ENCODE results near the gene FHL2. TPM values are rescaled to one million over a fixed set of nuclear protein-coding genes. Genes with fewer than 3 reads are reported as not detected.

FHL2 gene
- total RNA-seq, 6 donors from 2014 or later, result 2.4 to 15.0 (median 7.2) TPM

GRCh38 chr2:105409717-105410116 lies 10.9 kb upstream of the FHL2 start:
- Histone ChIP-seq H3K27me3 (no peaks in the 10 kb centered on the region), H3K4me3 (no peak overlapping the region), H3K36me3 (no peaks in the 10 kb centered on the region), H3K4me1 (peaks cover 0 to 5% (median 0%) of the 10 kb centered on the region in 4 donors), H3K27ac (no peak overlapping the region), H3K9me3 (no peaks in the 10 kb centered on the region)
- WGBS, 2 donors, result 33 to 61% methylated on average over 1 to 6 of the region's 6 CpGs
- TF ChIP-seq EP300 (IDR thresholded peaks at IDR 0.05) (no peak), POLR2AphosphoS5 (IDR thresholded peaks at IDR 0.05) (no peak), CTCF (IDR thresholded peaks at IDR 0.05) (no peak), POLR2A (IDR thresholded peaks at IDR 0.05) (no peak)
- DNase-seq (no peak), ATAC-seq (ENCODE audit: low FRiP score in 2 of 2) (peak in 1 of 2 donors; percentile 78)

- TF ChIP-seq CTCF (IDR thresholded peaks at IDR 0.05), result no peak
- TF ChIP-seq POLR2AphosphoS5 (IDR thresholded peaks at IDR 0.05), result no peak
- no peak for TF ChIP-seq POLR2A (IDR thresholded peaks at IDR 0.05)
- no peak for TF ChIP-seq EP300 (IDR thresholded peaks at IDR 0.05)
- H3K9me3 ChIP-seq, result no peaks in the 10 kb centered on the region
- no peaks in the 10 kb centered on the region for H3K27me3 ChIP-seq
- H3K4me1 ChIP-seq, result peaks cover 0 to 5% (median 2%) of the 10 kb centered on the region in 4 donors
- no peak overlapping the region for H3K27ac ChIP-seq
- DNase-seq, result no peak
- ATAC-seq (ENCODE audit: low FRiP score in 2 of 2), result no peak
- WGBS, 2 donors, result 91 to 93% methylated on average over 7 of the region's 7 CpGs
- no peak overlapping the region for H3K4me3 ChIP-seq
- H3K36me3 ChIP-seq, result no peaks in the 10 kb centered on the region
Observed at GRCh38 chr2:105407946-105408743, 9.3 kb upstream of the FHL2 start.

GRCh38 chr2:105406221-105406620 lies 7.4 kb upstream of the FHL2 start:
- TF ChIP-seq POLR2AphosphoS5 (IDR thresholded peaks at IDR 0.05) (no peak), EP300 (IDR thresholded peaks at IDR 0.05) (no peak), CTCF (IDR thresholded peaks at IDR 0.05) (no peak), POLR2A (IDR thresholded peaks at IDR 0.05) (no peak)
- Histone ChIP-seq H3K27ac (no peak overlapping the region), H3K36me3 (no peaks in the 10 kb centered on the region), H3K4me3 (no peak overlapping the region), H3K27me3 (no peaks in the 10 kb centered on the region), H3K4me1 (peaks cover 0 to 5% (median 2%) of the 10 kb centered on the region in 4 donors), H3K9me3 (no peaks in the 10 kb centered on the region)
- DNase-seq, result no peak
- peak in 1 of 2 donors; percentile 35 for ATAC-seq (ENCODE audit: low FRiP score in 2 of 2)
- WGBS, 2 donors, result 75 to 84% methylated on average over 5 of the region's 5 CpGs

- Histone ChIP-seq H3K27ac (no peak overlapping the region), H3K27me3 (no peaks in the 10 kb centered on the region), H3K9me3 (no peaks in the 10 kb centered on the region), H3K4me3 (no peak overlapping the region), H3K4me1 (peaks cover 0 to 5% (median 1%) of the 10 kb centered on the region in 4 donors), H3K36me3 (no peaks in the 10 kb centered on the region)
- ATAC-seq (ENCODE audit: low FRiP score in 2 of 2) (no peak), DNase-seq (no peak)
- TF ChIP-seq POLR2AphosphoS5 (IDR thresholded peaks at IDR 0.05) (no peak), CTCF (IDR thresholded peaks at IDR 0.05) (no peak), EP300 (IDR thresholded peaks at IDR 0.05) (no peak), POLR2A (IDR thresholded peaks at IDR 0.05) (no peak)
- WGBS, 2 donors, result 76 to 78% methylated on average over 4 of the region's 4 CpGs
Observed at GRCh38 chr2:105405291-105405690, 6.4 kb upstream of the FHL2 start.

GRCh38 chr2:105404736-105405135 lies 5.9 kb upstream of the FHL2 start:
- ATAC-seq (ENCODE audit: low FRiP score in 2 of 2) (no peak), DNase-seq (no peak)
- H3K9me3 ChIP-seq, result no peaks in the 10 kb centered on the region
- no peak overlapping the region for H3K4me3 ChIP-seq
- H3K27me3 ChIP-seq, result no peaks in the 10 kb centered on the region
- H3K4me1 ChIP-seq, result peaks cover 0 to 5% (median 0%) of the 10 kb centered on the region in 4 donors
- 77 to 85% methylated on average over 3 of the region's 3 CpGs for WGBS, 2 donors
- no peaks in the 10 kb centered on the region for H3K36me3 ChIP-seq
- TF ChIP-seq POLR2AphosphoS5 (IDR thresholded peaks at IDR 0.05) (no peak), EP300 (IDR thresholded peaks at IDR 0.05) (no peak), POLR2A (IDR thresholded peaks at IDR 0.05) (no peak), CTCF (IDR thresholded peaks at IDR 0.05) (no peak)
- no peak overlapping the region for H3K27ac ChIP-seq

Data from upper lobe of left lung (tissue), 6 donors.